Heart right ventricle (tissue), 16 donors: ENCODE measurements around the gene DPAGT1. TPM values are rescaled to one million over a fixed set of nuclear protein-coding genes. Genes with fewer than 3 reads are reported as not detected.

Experiments used
- ATAC-seq, 8 donors: fragments of 200-7000 bp; cut with Tn5 transposase; one replicate each; pipeline ENCODE4 v1.9.1; 2020; ENCODE audit warnings: mild to moderate bottlenecking in 8 of 8, moderate library complexity in 8 of 8, moderate number of reproducible peaks in 1 of 8
- DNase-seq, 2 donors: peaks; one replicate each; pipeline ENCODE4 v3.0.0-alpha.2; 2020
- H3K27ac ChIP-seq, 10 donors: fragments of 200-600 bp; sonication (generic) in 2 of 10; one replicate each; pipeline versions ENCODE4 v1.5.0 to v1.8.0; 2020 to 2022; ENCODE audit warnings: mild to moderate bottlenecking in 3 of 10
- H3K27me3 ChIP-seq, 7 donors: fragments of 200-600 bp; one replicate each; pipeline ENCODE4 v1.8.0; 2021 to 2022; ENCODE audit warnings: mild to moderate bottlenecking in 2 of 7
- H3K36me3 ChIP-seq, 9 donors: fragments of 200-600 bp; sonication (generic) in 1 of 9; one replicate each; pipeline versions ENCODE4 v1.5.0 to v1.8.0; 2020 to 2022; ENCODE audit warnings: mild to moderate bottlenecking in 2 of 9
- H3K4me1 ChIP-seq, 9 donors: fragments of 200-600 bp; sonication (generic) in 1 of 9; one replicate each; pipeline versions ENCODE4 v1.5.0 to v1.8.0; 2020 to 2022; ENCODE audit warnings: mild to moderate bottlenecking in 4 of 9
- H3K4me3 ChIP-seq, 10 donors: fragments of 200-600 bp; sonication (generic) in 2 of 10; one replicate each; pipeline versions ENCODE4 v1.5.0 to v1.8.0; 2020 to 2022; ENCODE audit warnings: mild to moderate bottlenecking in 7 of 10, moderate library complexity in 2 of 10
- H3K9me3 ChIP-seq, 11 donors: fragments of 200-600 bp in 10 of 11; sonication (generic) in 2 of 11; one replicate each; pipeline versions ENCODE4 v1.5.0 to v1.8.0; 2013 to 2022; ENCODE audit warnings: mild to moderate bottlenecking in 2 of 11, control low read depth in 1 of 11, moderate library complexity in 1 of 11
- CTCF ChIP-seq, 9 donors: fragments of 200-600 bp; sonication (generic) in 2 of 9; IDR thresholded peaks; one replicate each; pipeline versions ENCODE4 v1.5.0 to v1.8.0; 2021 to 2022; ENCODE audit warnings: antibody characterized with exemption in 9 of 9, mild to moderate bottlenecking in 5 of 9, moderate library complexity in 1 of 9
- WGBS, 2 donors: extraction: QIAGEN DNeasy Blood & Tissue Kit; methylation state at CpG; one replicate each; pipeline ENCODE4 v1.1.7; 2013; ENCODE audit warnings: inconsistent platforms in 1 of 2; 5-methylcytosine and 5-hydroxymethylcytosine counted together
- intact Hi-C, 10 donors: fragments of 100-400 bp; cut with DNase I; formaldehyde crosslinking; loops; one replicate each; pipeline versions ENCODE4 v1.11.1 to v1.14.2; 2022
- polyA plus RNA-seq, 2 donors: library from polyadenylated mRNA; stranded (reverse); fragments of 200-250 nt; gene quantifications; one replicate each; pipeline ENCODE4 v1.2.3, GENCODE V29; 2013
- total RNA-seq, 10 donors: library from RNA; stranded (reverse); fragmentation: NEBNext Ultra II Directional in 3 of 10; extraction: Animal tissue kit (Norgen Biotek cat#: 25700) in 3 of 10; gene quantifications; one replicate each; pipeline versions ENCODE4 v1.2.1 to v1.2.4, GENCODE V29; 2021 to 2023
- donor health status: Arrhythmogenic right ventricular cardiomyopathy.
- donor health status: ischemic (EF 13 %, LVEDD 7.1; RV severe dilation, severe dysfunction).
- donor health status: healthy with polysubstance abuse.
- donor health status: DM: no; HTN: yes; CAD: no.
- donor health status: DM: no; HTN: no; CAD: no.
- donor health status: ischemic (EF 25% LVEDD 6.9; RV normal size, moderate dysfunction).
- donor health status: ischemic (EF 25% LVEDD 5.7; RV mildly dilated, moderate dysfunction).
- donor health status: healthy.
- donor health status: DM: yes; HTN: yes; CAD: no.
- donor health status: Ischemic cardiomyopathy.
- donor health status: ischemic (EF 35%, LVEDD 5.7; RV mildly dilated, moderate dysfunction).
- donor health status: nonischemic (EF 11% LVEDD 7.7; RV severe dilation, severe dysfunction).
- donor health status: DM: yes; HTN: yes; CAD: no.
- donor health status: PGD.
- donor health status: ischemic (EF 29% LVEDD 5.4; RV normal size, mild dysfunction).
- donor health status: nonischemic (EF 23%, LVEDD 6.1; RV moderate dilation, normal function).

DPAGT1 gene
- total and polyA plus RNA-seq, 12 donors, result 8.6 to 24.3 (median 16.5) TPM

DNA sequence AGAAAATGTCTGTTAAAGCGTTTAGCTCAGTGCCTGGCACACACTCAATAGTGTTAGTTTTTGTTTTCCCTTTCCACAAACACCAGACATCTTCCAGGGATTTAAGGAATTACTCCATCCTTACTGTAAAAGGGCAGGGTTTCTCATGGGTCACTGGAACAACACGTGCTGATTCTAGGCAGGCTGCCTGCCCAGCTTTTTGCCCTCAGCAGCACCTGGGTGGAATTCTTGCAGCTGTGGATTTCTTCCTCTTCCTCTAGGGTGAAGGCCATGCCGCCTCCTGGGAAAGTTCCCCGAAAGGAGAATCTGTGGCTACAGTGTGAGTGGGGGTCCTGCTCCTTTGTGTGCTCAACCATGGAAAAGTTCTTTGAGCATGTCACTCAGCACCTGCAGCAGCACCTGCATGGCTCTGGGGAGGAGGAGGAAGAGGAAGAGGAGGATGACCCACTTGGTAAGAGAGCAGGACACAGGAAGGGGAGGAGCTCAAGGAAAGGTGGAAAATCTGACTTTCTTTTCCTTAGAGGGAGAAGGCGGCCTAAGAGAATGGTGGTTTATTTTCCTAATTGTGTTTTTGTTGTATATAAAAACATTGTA is 25.1 kb upstream of the DPAGT1 start:
- DNase-seq (no peak), ATAC-seq (no peak)
- TF ChIP-seq CTCF (IDR thresholded peaks at IDR 0.05), result no peak
- Histone ChIP-seq H3K27me3 (no peaks in the 10 kb centered on the region), H3K4me1 (peaks cover 0 to 30% (median 25%) of the 10 kb centered on the region in 9 donors), H3K27ac (peak overlapping the region in 5 of 10 donors; percentile 8 to 43 (median 33)), H3K9me3 (no peaks in the 10 kb centered on the region), H3K36me3 (peaks cover 0 to 81% (median 26%) of the 10 kb centered on the region in 9 donors), H3K4me3 (no peak overlapping the region)
- WGBS, 2 donors, result 55 to 57% methylated on average over 5 of the region's 5 CpGs
- intact Hi-C loops, result no loop called here

GRCh38 chr11:119125821-119126220 is 24.2 kb upstream of the DPAGT1 start:
- ATAC-seq (no peak), DNase-seq (no peak)
- no peak overlapping the region for H3K27ac ChIP-seq
- H3K9me3 ChIP-seq, result no peaks in the 10 kb centered on the region
- WGBS, 2 donors, result 89 to 90% methylated on average over 6 of the region's 6 CpGs
- no peak for TF ChIP-seq CTCF (IDR thresholded peaks at IDR 0.05)
- H3K27me3 ChIP-seq, result no peaks in the 10 kb centered on the region
- intact Hi-C loops, result no loop called here
- no peak overlapping the region for H3K4me3 ChIP-seq
- H3K4me1 ChIP-seq, result peaks cover under 1 to 33% (median 26%) of the 10 kb centered on the region in 9 donors
- H3K36me3 ChIP-seq, result peaks cover 0 to 72% (median 17%) of the 10 kb centered on the region in 9 donors

- no peak for ATAC-seq
- peak overlapping the region; percentile 62 to 99 (median 82) for H3K4me3 ChIP-seq
- peak overlapping the region; percentile 52 to 87 (median 80) for H3K27ac ChIP-seq
- no peak for TF ChIP-seq CTCF (IDR thresholded peaks at IDR 0.05)
- no peaks in the 10 kb centered on the region for H3K27me3 ChIP-seq
- H3K9me3 ChIP-seq, result no peaks in the 10 kb centered on the region
- peaks cover 6 to 35% (median 22%) of the 10 kb centered on the region in 9 donors for H3K4me1 ChIP-seq
- intact Hi-C loops, result loop anchor here in 2 of 10 donors (1.0 kb wide), 1 partner anchor 26 kb away; a partner anchor contains a TSS
- 0% methylated on average over 20 of the region's 20 CpGs for WGBS, 2 donors
- H3K36me3 ChIP-seq, result peaks cover 0 to 45% (median 7%) of the 10 kb centered on the region in 9 donors
- no peak for DNase-seq
Observed at GRCh38 chr11:119121811-119122124, 20.1 kb upstream of the DPAGT1 start.

- Histone ChIP-seq H3K4me1 (peaks cover 6 to 30% (median 23%) of the 10 kb centered on the region in 9 donors), H3K27ac (peak within 1 kb of the TSS; percentile 52 to 87 (median 80)), H3K27me3 (no peaks in the 10 kb centered on the region), H3K36me3 (peaks cover 0 to 47% (median 7%) of the 10 kb centered on the region in 9 donors), H3K4me3 (peak within 1 kb of the TSS; percentile 62 to 99 (median 82)), H3K9me3 (no peaks in the 10 kb centered on the region)
- ATAC-seq (peak; percentile 99 to 100 (median 100)), DNase-seq (peak; percentile 100)
- TF ChIP-seq CTCF (IDR thresholded peaks at IDR 0.05), result no peak
- 0% methylated on average over 54 of the region's 54 CpGs for WGBS, 2 donors
- intact Hi-C loops, result loop anchor here in 2 of 10 donors (1.0 kb wide), 1 partner anchor 26 kb away; a partner anchor contains a TSS
Observed at GRCh38 chr11:119121008-119121810, 19.6 kb upstream of the DPAGT1 start, which contains the start of gene HINFP. Gene HINFP, plus strand, starts transcription at chr11:119121580. Its CDS starts 5,365 bp downstream, at chr11:119126945.
